Endothelial cell of umbilical vein (primary cell): Measurements from ENCODE around the gene ACTL8.

Experiments used
- EZH2 ChIP-seq: IDR thresholded peaks from 2 replicates; pipeline ENCODE4 v1.6.1; 2012; ENCODE audit warnings: borderline replicate concordance, low read depth, mild to moderate bottlenecking, moderate library complexity, low read length, inconsistent platforms; ENCODE audit not compliant: severe bottlenecking
- POLR2A ChIP-seq: IDR thresholded peaks from 2 replicates; pipeline ENCODE4 v1.6.1; 2012; ENCODE audit warnings: low read depth, mild to moderate bottlenecking, control low read depth, low read length
- TF ChIP-seq, protein P1 (sequence below), 2 donors: IDR thresholded peaks; 1 replicate in 1 of 2; 2 replicates in 1 of 2; pipeline ENCODE4 v1.5.1; 2011; ENCODE audit warnings: low read length in 2 of 2, mild to moderate bottlenecking in 2 of 2, moderate library complexity in 2 of 2, control low read depth in 1 of 2, inconsistent platforms in 1 of 2, low read depth in 1 of 2; ENCODE audit not compliant: insufficient read depth in 1 of 2; ENCODE audit errors: extremely low read depth in 1 of 2
- TF ChIP-seq, protein P2 (sequence below): IDR thresholded peaks from 2 replicates; pipeline ENCODE4 v1.6.1; 2011; ENCODE audit not compliant: insufficient read depth, insufficient read length

DNA sequence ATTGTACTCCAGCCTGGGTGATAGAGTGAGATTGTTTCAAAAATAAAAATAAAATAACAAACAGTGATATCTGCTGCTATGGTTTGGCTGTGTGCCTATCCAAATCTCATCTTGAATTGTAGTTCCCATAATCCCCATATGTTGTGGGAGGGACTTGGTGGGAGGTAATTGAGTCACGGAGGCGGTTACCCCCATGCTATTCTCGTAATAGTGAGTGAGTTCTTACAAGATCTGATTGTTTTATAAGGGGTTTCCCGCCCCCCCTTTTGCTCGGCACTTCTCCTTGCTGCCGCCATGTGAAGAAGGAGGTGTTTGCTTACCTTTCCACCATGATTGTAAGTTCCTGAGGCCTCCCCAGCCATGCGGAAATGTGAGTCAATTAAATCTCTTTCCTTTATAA is 47.8 kb downstream of the ACTL8 start:
- TF ChIP-seq, protein P1, sequence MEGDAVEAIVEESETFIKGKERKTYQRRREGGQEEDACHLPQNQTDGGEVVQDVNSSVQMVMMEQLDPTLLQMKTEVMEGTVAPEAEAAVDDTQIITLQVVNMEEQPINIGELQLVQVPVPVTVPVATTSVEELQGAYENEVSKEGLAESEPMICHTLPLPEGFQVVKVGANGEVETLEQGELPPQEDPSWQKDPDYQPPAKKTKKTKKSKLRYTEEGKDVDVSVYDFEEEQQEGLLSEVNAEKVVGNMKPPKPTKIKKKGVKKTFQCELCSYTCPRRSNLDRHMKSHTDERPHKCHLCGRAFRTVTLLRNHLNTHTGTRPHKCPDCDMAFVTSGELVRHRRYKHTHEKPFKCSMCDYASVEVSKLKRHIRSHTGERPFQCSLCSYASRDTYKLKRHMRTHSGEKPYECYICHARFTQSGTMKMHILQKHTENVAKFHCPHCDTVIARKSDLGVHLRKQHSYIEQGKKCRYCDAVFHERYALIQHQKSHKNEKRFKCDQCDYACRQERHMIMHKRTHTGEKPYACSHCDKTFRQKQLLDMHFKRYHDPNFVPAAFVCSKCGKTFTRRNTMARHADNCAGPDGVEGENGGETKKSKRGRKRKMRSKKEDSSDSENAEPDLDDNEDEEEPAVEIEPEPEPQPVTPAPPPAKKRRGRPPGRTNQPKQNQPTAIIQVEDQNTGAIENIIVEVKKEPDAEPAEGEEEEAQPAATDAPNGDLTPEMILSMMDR (IDR thresholded peaks at IDR 0.05; ENCODE audit: extremely low read depth in 1 of 2, insufficient read depth in 1 of 2, low read depth in 1 of 2, low read length in 2 of 2), result no peak
- TF ChIP-seq EZH2, result no peak
- TF ChIP-seq POLR2A, result no peak
- TF ChIP-seq, protein P2, sequence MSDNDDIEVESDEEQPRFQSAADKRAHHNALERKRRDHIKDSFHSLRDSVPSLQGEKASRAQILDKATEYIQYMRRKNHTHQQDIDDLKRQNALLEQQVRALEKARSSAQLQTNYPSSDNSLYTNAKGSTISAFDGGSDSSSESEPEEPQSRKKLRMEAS, result no peak
